Cardiac fibroblast (primary cell): ENCODE measurements around the gene UBTD1.
A peak's percentile ranks its signal among the peaks of the same experiment; 100 is the strongest.

Experiments
- DNase-seq, 2 donors: peaks; one replicate each; pipeline versions ENCODE4 v3.0.0 to v3.0.0-alpha.2; 2010; ENCODE audit warnings: low read depth in 2 of 2
- H3K4me3 ChIP-seq, 2 donors: replicated peaks in 1 of 2; 1 replicate in 1 of 2; 2 replicates in 1 of 2; pipeline ENCODE4 v1.5.1; 2011; ENCODE audit warnings: low read depth in 2 of 2, low read length in 2 of 2, mild to moderate bottlenecking in 2 of 2, moderate library complexity in 1 of 2
- CTCF ChIP-seq: IDR thresholded peaks from one replicate; pipeline ENCODE4 v1.5.1; 2011; ENCODE audit warnings: low read depth, mild to moderate bottlenecking, low read length, inconsistent platforms

UBTD1 gene

GRCh38 chr10:97601268-97602215 lies 102.8 kb downstream of the UBTD1 start:
- DNase-seq: no peak
- TF ChIP-seq CTCF: no peak
- H3K4me3 ChIP-seq: no peak overlapping the region

- DNase-seq: no peak
- no peak for TF ChIP-seq CTCF
- H3K4me3 ChIP-seq: no peak overlapping the region
Observed at GRCh38 chr10:97607095-97607636, 108.4 kb downstream of the UBTD1 start.

- DNase-seq: no peak
- no peak overlapping the region for H3K4me3 ChIP-seq
- TF ChIP-seq CTCF: no peak
Observed at GRCh38 chr10:97608991-97609561, 110.4 kb downstream of the UBTD1 start.

- H3K4me3 ChIP-seq: no peak overlapping the region
- no peak for TF ChIP-seq CTCF
- no peak for DNase-seq
Observed at GRCh38 chr10:97611473-97611872, 112.7 kb downstream of the UBTD1 start.

GRCh38 chr10:97612386-97612785 lies 113.7 kb downstream of the UBTD1 start:
- peak; percentile 73 to 76 for DNase-seq
- no peak overlapping the region for H3K4me3 ChIP-seq
- TF ChIP-seq CTCF: peak; percentile 31

- DNase-seq: no peak
- TF ChIP-seq CTCF: no peak
- no peak overlapping the region for H3K4me3 ChIP-seq
Observed at GRCh38 chr10:97618285-97618684, 119.6 kb downstream of the UBTD1 start.
